GM10266 (cell line): Measurements from ENCODE around the gene AREG.

Experiments
- DNase-seq: peaks from one replicate; pipeline ENCODE4 v3.0.0; 2012; ENCODE audit errors: extremely low spot score
- TF ChIP-seq, protein P1 (sequence below): IDR thresholded peaks from 2 replicates; pipeline ENCODE4 v1.5.1; 2012; ENCODE audit warnings: mild to moderate bottlenecking, low read depth; ENCODE audit not compliant: control insufficient read depth, insufficient read depth; ENCODE audit errors: missing control alignments

Gene AREG

DNA sequence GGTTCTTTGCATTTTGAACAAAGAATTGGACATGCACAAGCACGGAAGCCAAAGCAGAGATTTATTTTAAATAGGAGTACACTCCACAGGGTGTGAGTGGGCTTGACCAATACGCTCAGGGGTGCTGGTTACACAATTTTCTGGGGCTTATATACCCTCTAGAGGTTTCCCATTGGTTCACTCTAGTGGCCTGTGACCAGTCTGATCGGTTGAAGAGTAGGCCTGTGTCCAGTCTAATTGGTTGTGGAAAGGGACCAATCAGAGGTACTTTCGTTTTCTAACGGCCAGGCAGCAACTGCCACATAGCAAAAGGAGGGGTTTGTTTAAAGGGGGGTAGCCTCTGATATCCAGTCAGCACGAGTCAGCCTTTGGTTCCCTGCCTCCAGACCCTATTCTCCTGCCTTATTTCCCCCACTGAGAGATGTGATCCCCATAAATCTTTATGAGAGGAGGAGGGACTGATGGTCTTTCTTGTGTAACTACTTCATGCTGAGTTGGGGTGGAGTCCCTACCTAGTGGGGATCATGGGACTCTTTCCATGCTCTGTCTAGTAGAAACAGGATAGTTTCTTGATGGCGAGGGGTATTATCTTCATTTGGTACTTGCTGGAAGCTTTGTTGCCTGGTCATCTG lies 11.3 kb upstream of the AREG start:
- TF ChIP-seq, protein P1, sequence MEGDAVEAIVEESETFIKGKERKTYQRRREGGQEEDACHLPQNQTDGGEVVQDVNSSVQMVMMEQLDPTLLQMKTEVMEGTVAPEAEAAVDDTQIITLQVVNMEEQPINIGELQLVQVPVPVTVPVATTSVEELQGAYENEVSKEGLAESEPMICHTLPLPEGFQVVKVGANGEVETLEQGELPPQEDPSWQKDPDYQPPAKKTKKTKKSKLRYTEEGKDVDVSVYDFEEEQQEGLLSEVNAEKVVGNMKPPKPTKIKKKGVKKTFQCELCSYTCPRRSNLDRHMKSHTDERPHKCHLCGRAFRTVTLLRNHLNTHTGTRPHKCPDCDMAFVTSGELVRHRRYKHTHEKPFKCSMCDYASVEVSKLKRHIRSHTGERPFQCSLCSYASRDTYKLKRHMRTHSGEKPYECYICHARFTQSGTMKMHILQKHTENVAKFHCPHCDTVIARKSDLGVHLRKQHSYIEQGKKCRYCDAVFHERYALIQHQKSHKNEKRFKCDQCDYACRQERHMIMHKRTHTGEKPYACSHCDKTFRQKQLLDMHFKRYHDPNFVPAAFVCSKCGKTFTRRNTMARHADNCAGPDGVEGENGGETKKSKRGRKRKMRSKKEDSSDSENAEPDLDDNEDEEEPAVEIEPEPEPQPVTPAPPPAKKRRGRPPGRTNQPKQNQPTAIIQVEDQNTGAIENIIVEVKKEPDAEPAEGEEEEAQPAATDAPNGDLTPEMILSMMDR: no peak
- DNase-seq: no peak

DNA sequence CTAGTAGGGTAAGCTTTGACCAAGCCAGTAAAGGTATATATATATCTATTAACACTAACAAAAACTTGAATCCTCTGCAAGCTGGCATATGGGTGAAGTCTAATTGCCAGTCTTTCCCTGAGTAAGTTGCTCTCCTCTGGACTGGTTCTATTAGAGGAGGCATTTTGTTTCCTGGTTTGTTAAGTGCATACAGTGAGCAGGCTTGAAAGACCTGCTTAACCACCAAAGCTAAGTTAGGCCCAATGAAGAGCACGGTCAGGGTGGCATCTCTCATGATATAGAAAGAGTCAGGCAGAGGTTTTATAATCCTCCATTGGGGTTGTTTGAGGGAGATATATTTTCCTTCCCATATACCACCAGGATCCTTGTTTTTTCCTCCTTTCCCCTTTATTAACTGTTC lies 9.6 kb upstream of the AREG start:
- TF ChIP-seq, protein P1: no peak
- DNase-seq: no peak

DNA sequence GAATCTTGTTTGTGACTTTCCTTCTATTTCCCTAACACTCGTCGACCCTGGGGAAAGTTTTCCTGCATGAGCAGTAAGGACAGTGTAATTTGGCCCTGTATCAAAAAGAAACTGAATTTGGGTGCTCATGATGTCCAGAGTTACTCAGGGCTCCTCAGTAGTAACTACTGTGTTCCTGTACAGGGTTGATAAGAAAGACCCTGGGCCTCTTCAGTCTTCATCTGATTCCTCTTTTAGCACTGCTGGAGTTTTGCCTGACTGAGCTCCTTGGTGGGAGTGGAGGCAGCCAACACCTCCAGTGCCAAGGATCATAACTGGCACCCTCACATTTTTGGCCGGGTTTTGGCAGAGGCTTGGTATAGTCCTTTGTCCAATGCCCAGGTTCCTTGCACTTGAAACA lies 7.1 kb upstream of the AREG start:
- DNase-seq: no peak
- TF ChIP-seq, protein P1: no peak

DNA sequence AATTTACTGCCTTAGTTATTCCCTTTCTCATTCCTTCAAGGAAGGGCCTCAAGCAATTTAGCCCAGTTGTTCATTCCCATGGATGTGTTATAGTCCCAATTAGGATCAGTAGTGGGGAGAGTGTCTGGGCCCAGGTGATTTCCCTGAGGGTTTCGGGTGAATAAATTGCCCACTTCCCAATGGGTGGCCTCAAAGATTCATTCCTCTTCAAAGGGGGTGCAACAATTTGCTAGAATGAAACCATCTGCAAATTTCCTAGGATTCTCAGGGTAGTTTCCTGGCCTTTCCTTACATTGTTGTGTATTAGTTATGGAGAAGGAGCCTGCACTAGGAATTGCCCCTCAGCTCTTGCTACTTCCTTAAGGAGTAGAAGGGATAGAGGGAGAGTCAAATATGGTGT lies 6.3 kb upstream of the AREG start:
- DNase-seq: no peak
- TF ChIP-seq, protein P1: no peak

DNA sequence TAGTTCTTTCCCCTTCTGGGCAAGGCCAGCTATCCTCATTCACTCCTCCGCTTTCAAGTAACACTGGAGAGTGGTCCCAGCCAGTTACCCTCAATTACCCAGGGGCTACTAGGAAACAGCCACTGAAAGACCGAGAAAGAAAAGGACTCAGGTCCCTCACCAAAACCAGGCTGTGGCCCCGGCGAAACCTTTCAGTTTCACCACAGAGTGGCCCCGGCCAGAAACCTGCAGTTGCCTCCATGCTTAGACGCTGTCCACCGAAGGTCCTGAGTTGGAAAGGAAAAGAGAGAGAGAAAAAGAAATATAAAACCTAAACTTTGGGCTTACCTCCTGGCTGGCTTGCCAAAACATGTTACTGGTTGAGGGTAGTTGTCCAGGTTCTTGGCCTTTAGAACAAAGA lies 5.0 kb upstream of the AREG start:
- DNase-seq: no peak
- TF ChIP-seq, protein P1: no peak

DNA sequence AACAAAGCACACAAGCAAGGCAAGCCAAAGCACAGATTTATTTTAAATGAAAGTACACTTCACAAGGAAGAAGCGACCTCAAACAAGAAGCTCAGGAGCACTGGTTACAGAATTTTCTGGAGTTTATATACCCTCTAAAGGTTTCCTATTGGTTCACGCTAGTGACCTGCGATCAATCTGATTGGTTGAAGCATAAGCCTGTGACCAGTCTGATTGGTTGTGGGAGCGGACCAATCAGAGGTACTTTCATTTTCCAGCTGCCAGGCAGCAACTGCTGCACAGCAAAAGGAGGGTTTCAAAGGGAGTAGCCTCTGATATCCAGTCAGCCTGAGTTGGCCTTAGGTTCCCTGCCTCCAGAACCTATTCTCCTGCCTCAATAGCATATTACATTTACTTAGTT lies 4.6 kb upstream of the AREG start:
- no peak for DNase-seq
- TF ChIP-seq, protein P1: no peak

DNA sequence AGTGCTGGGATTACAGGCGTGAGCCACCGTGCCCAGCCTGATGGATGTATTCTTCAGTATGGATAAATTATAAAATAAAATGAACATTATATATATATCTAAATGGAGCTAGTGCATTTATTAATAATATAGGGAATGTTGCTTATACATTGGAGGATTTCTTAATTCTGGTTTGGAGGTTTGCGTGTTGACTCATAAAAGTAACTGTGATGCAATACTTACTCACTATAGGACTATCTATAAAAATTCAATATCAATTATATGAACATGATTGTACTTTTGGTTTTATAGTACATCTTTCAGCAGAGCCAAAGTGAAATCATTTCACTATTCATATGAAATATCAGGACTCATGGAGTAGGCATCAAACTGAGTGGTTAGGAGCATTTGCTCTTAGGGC lies 3.2 kb upstream of the AREG start:
- no peak for DNase-seq
- TF ChIP-seq, protein P1: no peak
